ENCODE measurements around the gene AKAP12. TPM values are rescaled to one million over a fixed set of nuclear protein-coding genes. Genes with fewer than 3 reads are reported as not detected.

AKAP12 gene
- polyA plus RNA-seq, 1 donor (not counting 4 experiments of a cell fraction or from before 2014, with no cell fraction given), result 0.56 TPM

GRCh38 chr6:151376440-151376839 lies 136.7 kb downstream of the AKAP12 start:
- Histone ChIP-seq H3K4me1 (ENCODE audit: control insufficient read depth, extremely low read depth, insufficient read depth, low read length) (peaks cover 23% of the 10 kb centered on the region), H3K4me3 (ENCODE audit: control insufficient read depth in 2 of 3, extremely low read depth in 1 of 3, insufficient read depth in 2 of 3, low read depth in 1 of 3, low read length in 3 of 3) (no peak overlapping the region), H3K4me2 (ENCODE audit: control insufficient read depth, extremely low read depth, insufficient read depth, low read depth, low read length) (no peak overlapping the region), H4K20me1 (ENCODE audit: control insufficient read depth, extremely low read depth, insufficient read depth, low read length) (peaks cover 2% of the 10 kb centered on the region), H3K27ac (ENCODE audit: control insufficient read depth, insufficient read depth, low read length) (no peak overlapping the region), H3K9me1 (ENCODE audit: control insufficient read depth, extremely low read depth, insufficient read depth, low read length) (no peaks in the 10 kb centered on the region), H2AFZ (ENCODE audit: control insufficient read depth, low read length) (no peak overlapping the region), H3K9me3 (ENCODE audit: control insufficient read depth, low read depth, low read length) (no peaks in the 10 kb centered on the region), H3K36me3 (ENCODE audit: control insufficient read depth in 2 of 2, extremely low read depth in 1 of 2, insufficient read depth in 2 of 2, low read length in 2 of 2) (peaks cover 4% of the 10 kb centered on the region in 2 experiments), H3K27me3 (ENCODE audit: control insufficient read depth, extremely low read depth, insufficient read depth, low read length) (no peaks in the 10 kb centered on the region), H3K79me2 (ENCODE audit: control insufficient read depth, insufficient read depth, low read length) (peaks cover 45% of the 10 kb centered on the region), H3K9ac (ENCODE audit: control insufficient read depth, extremely low read depth, insufficient read depth, low read length) (no peak overlapping the region)
- TF ChIP-seq, protein P1, sequence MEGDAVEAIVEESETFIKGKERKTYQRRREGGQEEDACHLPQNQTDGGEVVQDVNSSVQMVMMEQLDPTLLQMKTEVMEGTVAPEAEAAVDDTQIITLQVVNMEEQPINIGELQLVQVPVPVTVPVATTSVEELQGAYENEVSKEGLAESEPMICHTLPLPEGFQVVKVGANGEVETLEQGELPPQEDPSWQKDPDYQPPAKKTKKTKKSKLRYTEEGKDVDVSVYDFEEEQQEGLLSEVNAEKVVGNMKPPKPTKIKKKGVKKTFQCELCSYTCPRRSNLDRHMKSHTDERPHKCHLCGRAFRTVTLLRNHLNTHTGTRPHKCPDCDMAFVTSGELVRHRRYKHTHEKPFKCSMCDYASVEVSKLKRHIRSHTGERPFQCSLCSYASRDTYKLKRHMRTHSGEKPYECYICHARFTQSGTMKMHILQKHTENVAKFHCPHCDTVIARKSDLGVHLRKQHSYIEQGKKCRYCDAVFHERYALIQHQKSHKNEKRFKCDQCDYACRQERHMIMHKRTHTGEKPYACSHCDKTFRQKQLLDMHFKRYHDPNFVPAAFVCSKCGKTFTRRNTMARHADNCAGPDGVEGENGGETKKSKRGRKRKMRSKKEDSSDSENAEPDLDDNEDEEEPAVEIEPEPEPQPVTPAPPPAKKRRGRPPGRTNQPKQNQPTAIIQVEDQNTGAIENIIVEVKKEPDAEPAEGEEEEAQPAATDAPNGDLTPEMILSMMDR (optimal IDR thresholded peaks at IDR 0.05 in 1 of 3, IDR thresholded peaks at IDR 0.05 in 1 of 3, conservative IDR thresholded peaks at IDR 0.05 in 1 of 3; ENCODE audit: extremely low read depth in 1 of 3, insufficient read depth in 2 of 3, low read length in 3 of 3), result no peak
- no peak for TF ChIP-seq EZH2 (IDR thresholded peaks at IDR 0.05; ENCODE audit: low read length)
- no peak for DNase-seq (ENCODE audit: low read depth, low spot score)
- no peak for FAIRE-seq
- dilution Hi-C loops (cut with MboI; ENCODE audit: extremely low pct_ligation_motif_present, low sequenced_read_pairs), result no loop called here

DNA sequence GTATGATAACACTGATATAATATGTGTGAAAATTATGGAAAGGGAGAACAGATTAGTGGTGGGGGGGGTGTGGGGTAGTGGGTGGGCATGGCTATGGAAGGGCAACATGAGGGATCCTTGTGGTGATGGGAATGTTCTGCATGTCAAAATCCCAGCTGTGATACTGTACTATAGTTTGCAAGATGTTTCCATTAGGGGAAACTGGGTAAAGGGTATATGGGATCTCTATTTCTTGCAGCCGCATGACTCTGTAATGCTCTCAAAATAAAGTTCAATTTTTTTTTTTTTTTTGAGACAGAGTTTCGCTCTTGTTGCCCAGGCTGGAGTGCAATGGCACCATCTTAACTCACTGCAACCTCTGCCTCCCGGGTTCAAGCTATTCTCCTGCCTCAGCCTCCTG lies 137.3 kb downstream of the AKAP12 start:
- H3K4me2 ChIP-seq (ENCODE audit: control insufficient read depth, extremely low read depth, insufficient read depth, low read depth, low read length), result no peak overlapping the region
- H3K9ac ChIP-seq (ENCODE audit: control insufficient read depth, extremely low read depth, insufficient read depth, low read length), result no peak overlapping the region
- peaks cover 2 to 3% of the 10 kb centered on the region in 2 experiments for H3K36me3 ChIP-seq (ENCODE audit: control insufficient read depth in 2 of 2, extremely low read depth in 1 of 2, insufficient read depth in 2 of 2, low read length in 2 of 2)
- no peak overlapping the region for H2AFZ ChIP-seq (ENCODE audit: control insufficient read depth, low read length)
- FAIRE-seq (no peak), DNase-seq (ENCODE audit: low read depth, low spot score) (no peak)
- no peak overlapping the region for H3K27ac ChIP-seq (ENCODE audit: control insufficient read depth, insufficient read depth, low read length)
- no peaks in the 10 kb centered on the region for H3K9me1 ChIP-seq (ENCODE audit: control insufficient read depth, extremely low read depth, insufficient read depth, low read length)
- H3K9me3 ChIP-seq (ENCODE audit: control insufficient read depth, low read depth, low read length), result no peaks in the 10 kb centered on the region
- peaks cover 23% of the 10 kb centered on the region for H3K4me1 ChIP-seq (ENCODE audit: control insufficient read depth, extremely low read depth, insufficient read depth, low read length)
- peaks cover 2% of the 10 kb centered on the region for H4K20me1 ChIP-seq (ENCODE audit: control insufficient read depth, extremely low read depth, insufficient read depth, low read length)
- no peak overlapping the region for H3K4me3 ChIP-seq (ENCODE audit: control insufficient read depth in 2 of 3, extremely low read depth in 1 of 3, insufficient read depth in 2 of 3, low read depth in 1 of 3, low read length in 3 of 3)
- H3K27me3 ChIP-seq (ENCODE audit: control insufficient read depth, extremely low read depth, insufficient read depth, low read length), result no peaks in the 10 kb centered on the region
- no peak for TF ChIP-seq EZH2 (IDR thresholded peaks at IDR 0.05; ENCODE audit: low read length)
- TF ChIP-seq, protein P1 (optimal IDR thresholded peaks at IDR 0.05 in 1 of 3, IDR thresholded peaks at IDR 0.05 in 1 of 3, conservative IDR thresholded peaks at IDR 0.05 in 1 of 3; ENCODE audit: extremely low read depth in 1 of 3, insufficient read depth in 2 of 3, low read length in 3 of 3), result no peak
- dilution Hi-C loops (cut with MboI; ENCODE audit: extremely low pct_ligation_motif_present, low sequenced_read_pairs), result no loop called here
- peaks cover 50% of the 10 kb centered on the region for H3K79me2 ChIP-seq (ENCODE audit: control insufficient read depth, insufficient read depth, low read length)
